ENCODE results near the gene LYG2.

- TF ChIP-seq CTCF (IDR thresholded peaks at IDR 0.05) (no peak), POLR2A (IDR thresholded peaks at IDR 0.05) (no peak)
Measured at GRCh38 chr2:99285526-99285925, 30.1 kb upstream of the LYG2 start.

All from right lobe of liver (tissue), 4 donors.